GM10266 (cell line): ENCODE data around the gene HMGN5.

ENCODE experiments used
- DNase-seq: peaks from one replicate; pipeline ENCODE4 v3.0.0; 2012; ENCODE audit errors: extremely low spot score
- TF ChIP-seq, protein P1 (sequence below): IDR thresholded peaks from 2 replicates; pipeline ENCODE4 v1.5.1; 2012; ENCODE audit warnings: mild to moderate bottlenecking, low read depth; ENCODE audit not compliant: control insufficient read depth, insufficient read depth; ENCODE audit errors: missing control alignments

HMGN5 gene

DNA sequence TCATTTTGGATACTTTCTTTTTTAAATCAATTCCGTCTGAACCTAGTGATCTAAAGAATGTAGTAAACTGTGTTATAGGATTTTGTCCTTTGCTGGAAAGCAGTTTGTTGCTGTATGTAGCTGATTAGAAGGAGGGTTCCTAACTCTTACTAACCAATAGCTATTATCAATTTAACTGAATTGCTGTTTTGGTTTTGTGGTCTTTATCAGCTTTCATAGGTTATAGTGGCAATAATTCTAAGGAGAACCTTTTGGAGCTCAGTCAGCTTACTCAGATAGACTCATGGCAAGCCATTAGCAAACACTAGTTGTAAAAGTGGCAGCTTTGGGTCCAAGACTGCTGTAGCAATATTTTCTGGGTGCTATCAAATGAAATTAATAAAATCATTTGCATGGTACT, 29.8 kb upstream of the HMGN5 start:
- DNase-seq = no peak

DNA sequence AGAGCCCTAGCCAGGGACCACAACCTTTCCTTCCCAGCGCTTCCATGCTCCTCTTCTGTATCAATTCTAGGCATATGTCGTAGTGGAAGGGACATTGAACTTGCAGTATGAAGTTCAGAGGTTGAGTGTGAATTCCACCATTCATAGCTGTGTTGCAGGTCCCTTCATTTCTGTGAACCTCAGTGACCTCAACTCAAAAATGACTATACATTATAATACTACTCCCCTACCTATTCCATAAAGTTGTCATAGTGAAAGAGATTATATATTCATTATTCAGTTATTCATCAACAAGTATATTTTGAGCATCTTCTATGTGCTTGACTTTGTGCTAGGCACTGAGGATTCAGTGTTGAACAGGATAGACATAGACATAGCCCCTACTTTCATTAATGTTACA, 28.2 kb upstream of the HMGN5 start:
- TF ChIP-seq, protein P1, sequence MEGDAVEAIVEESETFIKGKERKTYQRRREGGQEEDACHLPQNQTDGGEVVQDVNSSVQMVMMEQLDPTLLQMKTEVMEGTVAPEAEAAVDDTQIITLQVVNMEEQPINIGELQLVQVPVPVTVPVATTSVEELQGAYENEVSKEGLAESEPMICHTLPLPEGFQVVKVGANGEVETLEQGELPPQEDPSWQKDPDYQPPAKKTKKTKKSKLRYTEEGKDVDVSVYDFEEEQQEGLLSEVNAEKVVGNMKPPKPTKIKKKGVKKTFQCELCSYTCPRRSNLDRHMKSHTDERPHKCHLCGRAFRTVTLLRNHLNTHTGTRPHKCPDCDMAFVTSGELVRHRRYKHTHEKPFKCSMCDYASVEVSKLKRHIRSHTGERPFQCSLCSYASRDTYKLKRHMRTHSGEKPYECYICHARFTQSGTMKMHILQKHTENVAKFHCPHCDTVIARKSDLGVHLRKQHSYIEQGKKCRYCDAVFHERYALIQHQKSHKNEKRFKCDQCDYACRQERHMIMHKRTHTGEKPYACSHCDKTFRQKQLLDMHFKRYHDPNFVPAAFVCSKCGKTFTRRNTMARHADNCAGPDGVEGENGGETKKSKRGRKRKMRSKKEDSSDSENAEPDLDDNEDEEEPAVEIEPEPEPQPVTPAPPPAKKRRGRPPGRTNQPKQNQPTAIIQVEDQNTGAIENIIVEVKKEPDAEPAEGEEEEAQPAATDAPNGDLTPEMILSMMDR = no peak
- no peak for DNase-seq

More for the DNA sequence above, 29.8 kb upstream of the HMGN5 start:
- TF ChIP-seq, protein P1 = no peak

DNA sequence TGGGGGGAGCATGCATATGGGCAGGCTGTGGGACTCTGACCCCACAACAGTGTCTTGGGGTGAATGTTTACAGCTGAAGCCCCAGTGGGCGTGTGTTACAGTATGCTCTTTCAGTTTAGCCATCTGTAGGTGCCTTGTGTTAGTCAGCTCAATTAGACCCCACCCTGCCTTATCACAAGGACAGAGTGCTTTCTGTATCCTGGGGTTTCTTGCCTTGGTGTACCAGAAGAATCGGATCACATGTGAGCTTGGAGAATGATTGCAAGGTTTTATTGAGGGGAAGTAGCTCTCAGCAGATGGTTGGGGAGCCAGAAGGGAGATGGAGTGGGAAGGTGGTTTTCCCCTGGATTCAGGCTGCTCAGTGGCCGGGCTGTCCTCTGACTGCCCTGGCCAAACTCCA, 27.5 kb upstream of the HMGN5 start:
- DNase-seq = no peak
- TF ChIP-seq, protein P1 = no peak

DNA sequence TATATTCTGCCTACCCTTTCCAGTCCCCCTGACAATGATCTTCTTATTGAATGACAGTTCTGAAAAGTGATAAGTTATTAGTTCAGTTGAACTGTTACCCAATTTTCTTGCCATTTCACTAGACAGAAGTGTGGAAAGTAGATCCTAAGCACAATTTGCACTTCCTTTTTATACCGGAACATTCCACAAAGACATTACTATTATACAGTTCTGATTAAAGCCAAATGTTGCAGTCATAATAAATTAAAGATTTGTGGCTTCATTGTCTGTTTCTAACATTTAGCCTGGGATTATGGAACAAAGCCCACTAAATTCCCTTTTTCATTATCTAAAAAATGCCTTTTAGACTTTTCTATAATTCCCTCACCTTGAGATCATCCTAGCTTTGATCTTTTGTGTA, 14.0 kb upstream of the HMGN5 start:
- DNase-seq = no peak
- TF ChIP-seq, protein P1 = no peak

DNA sequence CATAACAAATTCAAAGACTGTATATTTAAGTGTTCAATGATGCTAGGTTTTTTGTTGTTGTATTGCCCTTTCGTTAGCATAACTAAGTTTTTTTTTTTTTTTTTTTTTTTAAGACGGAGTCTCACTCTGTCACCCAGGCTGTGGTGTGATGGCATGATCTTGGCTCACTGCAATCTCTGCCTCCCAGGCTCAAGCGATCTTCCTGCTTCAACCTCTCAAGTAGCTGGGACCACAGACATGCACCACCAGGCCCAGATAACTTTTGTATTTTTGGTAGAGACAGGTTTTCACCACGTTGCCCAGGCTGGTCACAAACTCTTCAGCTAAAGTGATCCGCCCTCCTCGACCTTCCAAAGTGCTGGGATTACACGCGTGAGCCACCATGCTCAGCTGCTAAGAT, 7.2 kb upstream of the HMGN5 start:
- TF ChIP-seq, protein P1 = no peak
- DNase-seq = no peak

DNA sequence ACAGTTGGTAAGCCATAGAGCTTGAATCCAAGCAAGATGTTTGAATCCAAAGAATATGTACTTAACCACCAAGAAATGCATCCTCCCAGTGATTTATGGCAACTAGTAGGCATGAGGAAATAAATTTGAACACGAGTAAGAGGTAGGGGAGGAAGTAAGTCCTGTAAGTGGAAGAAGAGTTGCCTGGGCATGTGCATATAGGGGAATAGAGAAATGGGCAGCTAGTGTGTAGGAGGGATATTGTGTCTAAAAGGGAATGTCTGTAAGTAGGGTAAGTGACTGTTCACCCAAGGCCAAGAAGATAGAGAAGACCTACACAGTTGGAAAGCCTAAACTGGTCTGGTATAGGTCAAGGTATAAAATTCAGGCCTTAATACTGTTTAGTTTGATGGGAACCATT, 4.8 kb upstream of the HMGN5 start:
- TF ChIP-seq, protein P1 = no peak
- no peak for DNase-seq

DNA sequence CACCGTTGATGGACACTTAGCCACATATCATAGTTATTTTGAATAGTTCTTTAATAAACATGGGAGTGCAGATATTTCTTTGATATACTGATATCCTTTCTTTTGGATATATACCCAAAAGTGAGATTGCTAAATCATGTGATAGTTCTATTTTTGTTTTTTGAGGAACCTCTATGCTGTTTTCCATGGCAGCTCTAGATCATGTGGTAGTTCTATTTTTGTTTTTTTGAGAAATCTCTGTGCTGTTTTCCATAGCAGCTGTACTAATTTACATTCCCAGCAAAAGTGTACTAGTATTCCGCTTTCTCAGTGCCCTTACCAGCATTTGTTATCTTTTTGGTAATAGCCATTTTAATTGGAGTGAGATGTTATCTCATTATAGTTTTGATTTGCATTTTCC, 3.8 kb upstream of the HMGN5 start:
- TF ChIP-seq, protein P1 = no peak
- no peak for DNase-seq
